ENCODE results near the gene SLC24A4.
A peak's percentile ranks its signal among the peaks of the same experiment; 100 is the strongest.

The SLC24A4 gene

DNA sequence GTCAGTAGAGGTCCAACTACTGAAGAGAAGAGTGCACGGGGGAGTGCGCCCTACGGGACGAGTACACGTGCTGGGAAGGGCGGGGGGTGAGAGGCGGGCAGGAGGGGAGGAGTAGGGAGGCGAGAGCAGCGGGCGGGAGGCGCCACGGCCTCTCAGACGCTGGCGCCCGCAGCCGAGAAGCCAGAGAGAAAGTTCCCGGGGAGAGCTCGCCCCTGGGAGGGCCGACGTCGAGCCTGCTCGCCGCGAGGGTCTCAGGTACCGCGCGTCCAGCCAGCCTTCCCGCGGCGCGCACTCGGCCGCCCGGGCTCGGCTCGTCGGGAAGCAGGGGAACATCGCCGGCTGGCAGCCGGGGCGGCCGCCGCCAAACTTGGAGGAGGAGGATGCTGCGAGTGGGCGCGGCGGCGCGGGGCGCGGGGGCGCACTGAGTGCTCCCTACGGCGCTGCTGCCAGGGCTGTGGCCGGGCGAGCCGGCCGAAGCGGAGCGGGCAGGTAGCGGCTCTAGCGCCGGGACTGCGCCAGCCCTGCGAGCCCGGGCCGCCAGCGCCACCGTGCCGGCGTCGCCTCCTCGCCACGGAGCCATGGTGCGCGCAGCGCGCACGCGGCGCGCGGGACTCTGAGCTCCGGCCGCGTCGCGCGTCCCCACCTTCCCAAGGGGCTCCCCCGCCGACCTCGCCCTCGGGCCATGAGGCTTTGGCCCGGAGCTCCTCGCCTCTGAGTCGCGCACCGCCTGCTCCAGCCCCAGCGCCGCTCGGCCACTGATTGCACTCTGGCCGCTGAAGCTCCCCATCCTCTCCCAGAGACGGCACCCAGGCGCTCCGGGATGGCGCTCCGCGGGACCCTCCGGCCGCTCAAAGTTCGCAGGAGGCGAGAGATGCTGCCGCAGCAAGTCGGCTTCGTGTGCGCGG, at the start of gene SLC24A4:
Gene SLC24A4 (plus strand): TSS at position 155 of the 905 bp plus-strand sequence. CDS start 666 bp downstream, at position 821.
- DNase-seq = no peak

DNA sequence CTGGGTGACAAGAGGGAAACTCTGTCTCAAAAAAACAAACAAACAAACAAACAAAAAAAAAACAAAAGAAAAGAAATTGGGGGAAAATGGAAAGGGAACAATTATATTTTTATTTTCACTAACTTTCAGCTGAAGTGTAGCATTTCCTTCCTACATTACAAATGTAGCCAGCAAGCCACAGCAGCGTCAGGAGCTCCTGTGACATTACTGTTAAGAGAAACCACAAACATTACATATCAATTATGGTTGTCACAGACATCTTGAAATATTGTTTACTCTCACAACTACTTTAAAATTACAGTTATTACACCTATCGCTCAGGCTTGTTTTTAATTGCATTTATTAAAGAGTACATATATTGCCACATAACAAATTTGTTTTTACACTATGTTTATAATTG, 49.8 kb upstream of the SLC24A4 start:
- no peak for DNase-seq

DNA sequence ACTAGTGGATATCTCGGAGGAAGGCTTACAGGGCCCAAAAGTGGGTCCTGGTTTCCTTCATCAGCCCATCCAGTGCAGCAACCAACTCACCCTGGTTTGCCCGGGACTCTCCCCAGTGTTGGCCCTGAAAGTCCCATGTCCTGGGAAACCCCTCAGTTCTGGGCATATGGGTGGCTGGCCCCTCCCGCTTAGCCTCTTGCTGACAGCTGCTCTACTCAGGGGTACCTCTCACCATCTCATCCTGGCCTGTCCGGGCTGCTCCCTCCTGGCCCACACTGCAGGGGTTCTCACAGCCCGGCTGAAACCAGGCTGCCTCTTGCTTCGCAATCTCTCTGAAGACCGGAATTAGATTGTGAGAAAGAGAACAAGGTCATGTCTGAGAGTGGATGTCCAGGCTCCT, 48.9 kb upstream of the SLC24A4 start:
- no peak for DNase-seq

- no peak for DNase-seq
These were observed 46.9 kb upstream of the SLC24A4 start for GRCh38 chr14:92276074-92276473.

- no peak for DNase-seq
These were observed 45.9 kb upstream of the SLC24A4 start for GRCh38 chr14:92277031-92277430.

- no peak for DNase-seq
These were observed 42.3 kb upstream of the SLC24A4 start for GRCh38 chr14:92280554-92281262.

- no peak for DNase-seq
These were observed 40.3 kb upstream of the SLC24A4 start for GRCh38 chr14:92282669-92283068.

DNA sequence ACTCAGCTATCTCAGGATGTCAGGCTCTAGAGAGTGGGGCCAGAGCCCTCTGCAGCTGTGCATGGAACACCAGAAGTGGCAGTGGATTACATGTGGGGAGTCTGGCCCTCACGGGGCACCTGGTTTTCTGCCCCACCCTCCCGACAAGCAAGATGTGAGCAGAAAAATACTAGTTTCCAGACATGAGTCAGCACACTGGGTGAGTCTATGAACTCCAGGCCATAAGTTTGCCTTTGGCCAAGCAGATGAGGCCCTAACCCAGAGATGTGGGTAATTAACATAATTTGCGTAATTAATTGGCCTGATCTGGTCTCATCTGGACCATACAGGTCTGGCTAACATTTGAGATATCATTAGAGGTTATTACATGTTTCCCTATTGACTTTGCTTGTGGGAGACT, 37.7 kb upstream of the SLC24A4 start:
- DNase-seq = no peak

GRCh38 chr14:92287987-92288386, 35.0 kb upstream of the SLC24A4 start:
- DNase-seq = no peak

GRCh38 chr14:92288994-92289660, 33.8 kb upstream of the SLC24A4 start:
- no peak for DNase-seq

DNA sequence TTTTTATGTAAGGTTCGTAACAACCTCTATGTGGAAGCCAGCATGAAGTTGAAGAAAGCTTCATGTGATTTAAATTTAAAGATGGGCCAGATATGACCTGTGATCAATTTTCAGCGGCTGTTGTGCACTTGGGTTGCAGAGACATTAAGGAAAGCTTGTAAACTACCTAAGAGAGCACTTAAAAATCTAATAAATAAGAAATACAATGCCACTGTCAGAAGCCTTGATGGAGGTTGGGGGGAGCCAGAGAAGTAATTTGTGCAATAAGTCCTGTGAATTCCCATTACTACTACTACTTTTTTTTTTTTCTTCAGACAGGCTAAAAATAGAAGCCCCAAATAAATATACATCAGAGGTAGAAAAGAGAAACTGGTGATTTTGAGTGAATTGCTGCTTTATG, 30.3 kb upstream of the SLC24A4 start:
- no peak for DNase-seq

- DNase-seq = no peak
These were observed 28.5 kb upstream of the SLC24A4 start for GRCh38 chr14:92294506-92294905.

GRCh38 chr14:92297818-92298595, 25.0 kb upstream of the SLC24A4 start:
- no peak for DNase-seq

GRCh38 chr14:92302481-92302880, 20.5 kb upstream of the SLC24A4 start:
- no peak for DNase-seq

GRCh38 chr14:92308716-92309115, 14.2 kb upstream of the SLC24A4 start:
- DNase-seq = no peak

DNA sequence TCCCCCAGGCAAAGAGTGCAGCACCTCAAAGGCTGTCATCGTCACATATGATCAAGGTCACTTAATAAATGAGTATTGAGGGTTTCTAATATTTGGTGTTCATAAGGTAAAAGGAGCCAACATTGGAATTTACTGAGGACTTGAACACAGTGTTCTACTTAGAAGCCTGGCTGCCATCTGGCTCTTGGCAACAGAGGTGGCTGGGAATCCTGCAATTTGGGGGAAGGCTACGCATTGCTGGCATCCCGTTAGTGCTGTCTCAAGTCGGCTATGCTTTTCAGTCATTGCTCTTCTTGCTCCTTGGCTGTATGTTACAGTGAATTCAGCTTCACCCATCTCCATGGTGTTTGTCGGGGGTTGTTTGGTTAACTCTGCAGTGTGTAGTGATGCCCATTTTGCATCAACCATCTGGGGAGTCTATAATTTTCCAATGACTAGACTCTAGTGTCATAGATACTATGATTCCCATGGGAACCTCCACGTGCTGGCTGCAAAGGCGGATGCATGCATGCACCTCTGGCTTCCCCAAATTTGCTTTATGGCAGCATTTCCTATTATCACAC, 12.9 kb upstream of the SLC24A4 start:
- peak; percentile 72 for DNase-seq

DNA sequence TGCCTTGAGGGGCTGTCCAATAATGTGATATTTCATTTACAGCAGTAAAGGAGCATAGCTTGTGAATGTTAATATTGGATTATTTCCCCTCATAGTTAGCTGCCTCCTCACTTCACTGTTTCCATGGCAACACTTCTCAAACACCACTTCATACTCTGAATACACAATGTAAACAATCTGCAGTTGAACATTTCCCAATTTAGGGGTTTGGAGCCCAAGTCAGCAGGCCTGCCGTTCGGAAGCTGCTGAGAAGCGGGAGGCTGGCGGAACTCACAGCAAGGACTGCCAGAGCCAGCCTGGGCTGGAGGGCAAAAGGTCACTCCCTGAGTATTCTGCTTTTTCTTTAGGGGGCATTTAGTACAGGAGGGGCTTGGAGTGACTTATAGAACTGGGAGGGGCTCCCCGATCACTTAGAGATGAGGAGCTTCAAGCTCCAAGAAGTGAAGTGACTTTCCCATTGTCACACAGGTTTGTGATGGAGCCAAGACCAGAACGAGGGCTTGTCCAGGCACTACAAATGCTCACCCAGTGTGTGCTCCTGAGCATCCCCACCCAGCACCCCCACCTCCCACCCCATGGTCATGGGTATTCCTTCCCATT, 12.1 kb upstream of the SLC24A4 start:
- DNase-seq = no peak

DNA sequence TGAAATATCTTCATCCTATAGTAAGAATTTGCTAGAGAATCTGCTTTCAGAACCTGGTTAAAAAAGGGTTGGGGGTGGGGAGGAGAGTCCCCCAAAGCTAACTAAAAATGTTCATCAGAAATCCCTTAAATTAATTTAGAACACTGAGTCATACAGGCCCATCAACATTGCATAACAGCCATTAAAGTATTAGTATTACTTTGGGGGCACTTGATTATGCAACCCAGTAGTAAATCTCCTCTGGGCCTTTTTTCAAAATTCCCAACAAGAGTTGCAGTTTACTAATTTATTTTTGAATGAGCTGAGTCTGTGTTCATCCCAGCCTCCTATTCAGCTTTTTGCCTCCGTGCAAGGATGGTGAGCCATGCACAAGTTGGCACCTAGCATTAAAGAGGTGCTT, 8.8 kb upstream of the SLC24A4 start:
- no peak for DNase-seq

- DNase-seq = no peak
These were observed 7.7 kb upstream of the SLC24A4 start for GRCh38 chr14:92315050-92315805.

DNA sequence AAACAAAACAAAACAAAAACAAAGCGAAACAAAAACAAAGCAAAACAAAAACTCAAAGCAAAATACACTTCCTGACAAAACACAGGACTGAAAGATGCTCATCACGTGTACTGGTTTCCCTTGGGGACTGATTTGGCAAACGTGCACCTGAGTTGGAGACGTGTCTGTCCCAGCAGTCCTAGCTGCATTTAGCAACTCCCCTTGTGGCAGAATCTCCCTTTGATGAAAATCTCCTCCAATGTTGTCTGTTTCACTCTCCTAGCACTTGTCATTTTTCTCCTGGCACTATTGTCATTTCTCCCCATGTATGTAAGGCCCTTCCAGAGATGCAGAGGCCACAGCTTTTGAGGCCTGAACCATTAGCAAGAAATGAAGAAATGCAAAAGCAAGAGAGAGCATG, 6.8 kb upstream of the SLC24A4 start:
- peak; percentile 35 for DNase-seq

DNA sequence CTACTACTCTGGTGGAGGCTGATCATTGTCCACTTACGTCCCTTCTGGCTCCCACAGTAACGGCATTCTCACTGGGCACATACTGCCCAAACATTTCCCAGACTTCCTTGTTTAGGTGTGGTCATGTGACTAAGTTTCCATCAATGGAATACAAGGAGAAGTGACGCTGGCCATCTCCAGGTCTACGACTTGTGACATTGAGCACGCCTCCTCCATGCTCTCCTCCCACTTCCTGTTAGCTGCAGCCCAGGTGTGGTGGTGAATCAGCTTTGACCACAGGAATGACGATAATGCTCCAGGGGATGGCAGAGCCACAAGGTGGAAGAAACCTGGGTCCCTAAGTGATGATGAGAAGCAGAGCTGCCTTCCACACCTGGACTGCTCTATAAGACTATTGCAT, 6.0 kb upstream of the SLC24A4 start:
- DNase-seq = no peak

Data from NCI-H2171 (cell line).